B cell (primary cell): ENCODE data around the gene CNRIP1. TPM values are rescaled to one million over a fixed set of nuclear protein-coding genes. Genes with fewer than 3 reads are reported as not detected.

Experiments
- ATAC-seq: fragments of 200-7000 bp; cut with Tn5 transposase; one replicate; pipeline ENCODE4 v1.10.0; 2021; ENCODE audit warnings: low read depth, mild to moderate bottlenecking, moderate number of reproducible peaks, moderate library complexity
- CTCF ChIA-PET: fragments of 350-600 bp; sonication (Branson Sonifier 250); formaldehyde crosslinking; loops from one replicate; lab custom pipeline; 2021; ENCODE audit warnings: antibody characterized with exemption, inconsistent platforms; lab: Charles Lee
- POLR2A ChIA-PET: fragments of 350-600 bp; sonication (Branson Sonifier 250); formaldehyde crosslinking; loops from one replicate; lab custom pipeline; 2021; ENCODE audit warnings: antibody characterized with exemption; lab: Charles Lee
- DNase-seq: peaks from one replicate; pipeline ENCODE4 v3.0.0; 2013
- H2AFZ ChIP-seq: 2 replicates; pipeline ENCODE4 v1.6.1; 2012; ENCODE audit warnings: mild to moderate bottlenecking, low read depth, low read length; ENCODE audit not compliant: insufficient read depth, poor library complexity, severe bottlenecking
- H3K27ac ChIP-seq, 2 donors: 1 replicate in 1 of 2; 2 replicates in 1 of 2; pipeline ENCODE4 v1.5.1; 2012 to 2013; ENCODE audit warnings: low read length in 2 of 2, mild to moderate bottlenecking in 2 of 2, moderate library complexity in 1 of 2
- H3K27me3 ChIP-seq, 4 experiments: fragments of 200-600 bp in 1 of 4; sonication (generic) in 1 of 4; replicated peaks in 1 of 4; 1 replicate in 2 of 4; 2 replicates in 2 of 4; pipeline versions ENCODE4 v1.6.1 to v1.7.0; 2013 to 2016; ENCODE audit warnings: low read length in 3 of 4, mild to moderate bottlenecking in 2 of 4, mixed read lengths in 1 of 4, moderate library complexity in 1 of 4; ENCODE audit not compliant: insufficient read depth in 4 of 4, control insufficient read depth in 3 of 4; ENCODE audit errors: control extremely low read depth in 1 of 4
- H3K36me3 ChIP-seq, 2 experiments: replicated peaks in 1 of 2; 1 replicate in 1 of 2; 2 replicates in 1 of 2; pipeline versions ENCODE4 v1.6.1 to v1.7.1; 2013; ENCODE audit warnings: low read length in 1 of 2; ENCODE audit not compliant: insufficient read depth in 2 of 2, control insufficient read depth in 1 of 2; ENCODE audit errors: control extremely low read depth in 1 of 2, extremely low read depth in 1 of 2
- H3K4me1 ChIP-seq, 2 donors: fragments of 200-600 bp in 1 of 2; sonication (generic) in 1 of 2; 1 replicate in 1 of 2; 2 replicates in 1 of 2; pipeline versions ENCODE4 v1.5.1 to v1.6.1; 2013 to 2017; ENCODE audit warnings: low read length in 2 of 2; ENCODE audit not compliant: control insufficient read depth in 2 of 2, insufficient read depth in 2 of 2
- H3K4me2 ChIP-seq: replicated peaks from 2 replicates; pipeline ENCODE3; 2012; ENCODE audit warnings: mild to moderate bottlenecking, low read depth, low read length; ENCODE audit not compliant: poor library complexity, severe bottlenecking
- H3K4me3 ChIP-seq, 5 experiments: fragments of 200-600 bp in 1 of 5; sonication (generic) in 1 of 5; 1 replicate in 3 of 5; 2 replicates in 2 of 5; pipeline versions ENCODE4 v1.5.1 to v1.7.0; 2011 to 2016; ENCODE audit warnings: low read length in 4 of 5, mild to moderate bottlenecking in 4 of 5, low read depth in 2 of 5, control low read depth in 1 of 5, moderate library complexity in 1 of 5; ENCODE audit not compliant: insufficient read depth in 1 of 5; ENCODE audit errors: control extremely low read depth in 1 of 5, extremely low read depth in 1 of 5
- H3K79me2 ChIP-seq: fragments of 200-600 bp; sonication (generic); one replicate; pipeline ENCODE4 v1.6.0; 2016; ENCODE audit warnings: low read length; ENCODE audit not compliant: control insufficient read depth, insufficient read depth
- H3K9ac ChIP-seq: fragments of 200-600 bp; sonication (generic); 2 replicates; pipeline ENCODE4 v1.6.1; 2017; ENCODE audit warnings: mild to moderate bottlenecking, low read length, moderate library complexity
- H3K9me3 ChIP-seq, 3 donors: one replicate each; pipeline versions ENCODE4 v1.6.1 to v1.7.1; 2013; ENCODE audit warnings: low read length in 2 of 3; ENCODE audit not compliant: control insufficient read depth in 2 of 3, insufficient read depth in 1 of 3; ENCODE audit errors: control extremely low read depth in 1 of 3
- H4K20me1 ChIP-seq: 2 replicates; pipeline ENCODE4 v1.6.0; 2012; ENCODE audit warnings: mild to moderate bottlenecking, low read length; ENCODE audit not compliant: insufficient read depth, control insufficient read depth, poor library complexity, severe bottlenecking
- H3K27ac Mint-ChIP-seq: one replicate; pipeline ENCODE4 v1.8.0; 2021; ENCODE audit warnings: mixed read lengths
- H3K27me3 Mint-ChIP-seq: one replicate; pipeline ENCODE4 v1.8.0; 2021; ENCODE audit warnings: mixed read lengths
- H3K4me1 Mint-ChIP-seq: one replicate; pipeline ENCODE4 v1.8.0; 2021; ENCODE audit warnings: mixed read lengths
- H3K4me3 Mint-ChIP-seq: one replicate; pipeline ENCODE4 v1.8.0; 2021; ENCODE audit warnings: mixed read lengths
- H3K9me3 Mint-ChIP-seq: one replicate; pipeline ENCODE4 v1.8.0; 2022; ENCODE audit warnings: mixed read lengths; ENCODE audit not compliant: insufficient read depth
- CTCF ChIP-seq: fragments of 200-600 bp; IDR thresholded peaks from one replicate; pipeline ENCODE4 v1.8.0; 2022; ENCODE audit warnings: antibody characterized with exemption, mild to moderate bottlenecking
- EZH2 ChIP-seq: IDR thresholded peaks from 2 replicates; pipeline ENCODE4 v1.6.1; 2012; ENCODE audit warnings: borderline replicate concordance, low read depth, mild to moderate bottlenecking, moderate library complexity, low read length; ENCODE audit not compliant: insufficient read depth, poor library complexity, severe bottlenecking
- WGBS: methylation state at CpG from one replicate; pipeline ENCODE4 v1.1.5; 2013; ENCODE audit warnings: missing lambda C conversion rate; ENCODE audit not compliant: insufficient coverage; 5-methylcytosine and 5-hydroxymethylcytosine counted together
- intact Hi-C: fragments of 100-400 bp; cut with micrococcal nuclease; formaldehyde crosslinking; loops from one replicate; pipeline ENCODE4 v1.10.0; 2022
- polyA plus RNA-seq: library from polyadenylated mRNA; depleted of rRNA; stranded (reverse); fragments of >200 nt; gene quantifications from 2 replicates; pipeline ENCODE4 v1.2.3, GENCODE V29; 2012
- total RNA-seq, 2 donors: library from RNA; stranded (reverse); fragments of 120-200 nt in 1 of 2; gene quantifications; 1 replicate in 1 of 2; 2 replicates in 1 of 2; pipeline versions ENCODE4 v1.2.3 to v1.2.4, GENCODE V29; 2013 to 2022

CNRIP1 gene
- total and polyA plus RNA-seq, 2 donors (not counting 1 experiment from before 2014, with no cell fraction given) = not detected

- CTCF ChIA-PET = interaction anchor here (0.5 to 10.6 kb wide), 17 partner anchors 13 to 170 kb away, joined by 3 to 163 read pairs (median 5); partner anchors contain the start of gene FBXO48
- Histone ChIP-seq H4K20me1 (no peaks in the 10 kb centered on the region), H3K9me3 (peaks cover 0 to 4% (median 0%) of the 10 kb centered on the region in 3 donors), H3K36me3 (peaks cover 0 to 26% of the 10 kb centered on the region in 2 experiments), H3K79me2 (peaks cover 99% of the 10 kb centered on the region), H3K4me3 (peak overlapping the region; percentile 77 to 98 (median 92)), H3K9ac (peak overlapping the region; percentile 90), H3K4me2 (peak overlapping the region; percentile 88), H2AFZ (peak overlapping the region; percentile 61), H3K27ac (peak overlapping the region; percentile 89 to 91), H3K27me3 (no peaks in the 10 kb centered on the region), H3K4me1 (peaks cover 70 to 76% of the 10 kb centered on the region in 2 donors)
- H3K27me3 Mint-ChIP-seq = no peaks in the 10 kb centered on the region
- H3K27ac Mint-ChIP-seq = peak overlapping the region; percentile 97
- POLR2A ChIA-PET = interaction anchor here (0.6 to 1.6 kb wide), 6 partner anchors 13 to 210 kb away, joined by 3 to 8 read pairs (median 4); no protein-coding TSS in a partner anchor
- ATAC-seq (peak; percentile 32), DNase-seq (peak; percentile 69)
- peaks cover 84% of the 10 kb centered on the region for H3K4me1 Mint-ChIP-seq
- WGBS = 0% methylated on average over 1 of the region's 4 CpGs
- peaks cover 2% of the 10 kb centered on the region for H3K9me3 Mint-ChIP-seq
- TF ChIP-seq EZH2 (no peak), CTCF (no peak)
- intact Hi-C loops = loop anchor here (1.0 to 10.0 kb wide), 5 partner anchors 9 to 419 kb away; no protein-coding TSS in a partner anchor
- H3K4me3 Mint-ChIP-seq = peak overlapping the region; percentile 97
Observed at GRCh38 chr2:68366083-68366560, 46.4 kb upstream of the CNRIP1 start.

GRCh38 chr2:68365087-68365486 lies 45.3 kb upstream of the CNRIP1 start, which contains the start of gene PLEK:
Gene PLEK, plus strand, starts transcription at chr2:68365282. Its CDS starts 70 bp downstream, at chr2:68365352.
- ChIA-PET POLR2A (interaction anchor here (1.0 to 1.6 kb wide), 3 partner anchors 20 to 22 kb away, joined by 5 to 8 read pairs (median 5); no protein-coding TSS in a partner anchor), CTCF (interaction anchor here (1.3 to 10.6 kb wide), 6 partner anchors 14 to 76 kb away, joined by 3 to 163 read pairs (median 10); no protein-coding TSS in a partner anchor)
- H3K4me1 Mint-ChIP-seq = peaks cover 76% of the 10 kb centered on the region
- Histone ChIP-seq H3K36me3 (peaks cover 0 to 26% of the 10 kb centered on the region in 2 experiments), H2AFZ (peak within 1 kb of the TSS; percentile 61), H3K9ac (peak within 1 kb of the TSS; percentile 90), H3K9me3 (peaks cover 0 to 4% (median 0%) of the 10 kb centered on the region in 3 donors), H3K27ac (peak within 1 kb of the TSS; percentile 89 to 91), H3K4me1 (peaks cover 61 to 67% of the 10 kb centered on the region in 2 donors), H3K4me2 (peak within 1 kb of the TSS; percentile 88), H3K79me2 (peaks cover 90% of the 10 kb centered on the region), H3K4me3 (peak within 1 kb of the TSS; percentile 77 to 98 (median 92)), H3K27me3 (no peaks in the 10 kb centered on the region), H4K20me1 (no peaks in the 10 kb centered on the region)
- H3K27ac Mint-ChIP-seq = peak within 1 kb of the TSS; percentile 97
- H3K9me3 Mint-ChIP-seq = peaks cover 2% of the 10 kb centered on the region
- intact Hi-C loops = loop anchor here (5.0 to 10.0 kb wide), 3 partner anchors 37 to 420 kb away; no protein-coding TSS in a partner anchor
- peak; percentile 62 for ATAC-seq
- TF ChIP-seq CTCF = no peak
- no peak for TF ChIP-seq EZH2
- 1% methylated on average over 7 of the region's 7 CpGs for WGBS
- peak within 1 kb of the TSS; percentile 97 for H3K4me3 Mint-ChIP-seq
- peak; percentile 83 for DNase-seq
- no peaks in the 10 kb centered on the region for H3K27me3 Mint-ChIP-seq
